GM12878 (cell line): ENCODE measurements around the gene TUBGCP2. TPM values are rescaled to one million over a fixed set of nuclear protein-coding genes. Genes with fewer than 3 reads are reported as not detected.

Experiments used
- ATAC-seq: fragments of 200-7000 bp; cut with Tn5 transposase; 3 replicates; pipeline ENCODE4 v1.9.1; 2020; ENCODE audit warnings: mild to moderate bottlenecking, moderate library complexity
- BruUV-seq: library from RNA; stranded (reverse); fragments of 400-500 nt; replicated peaks from 2 replicates; lab custom pipeline; 2021; lab: Mats Ljungman, UMichigan
- CTCF ChIA-PET: fragments of 300-600 bp; sonication (Branson Sonifier 250); formaldehyde crosslinking; extraction: SDS; loops from one replicate; lab custom pipeline; 2021; ENCODE audit warnings: inconsistent platforms; lab: Yijun Ruan, JAX
- POLR2A ChIA-PET: fragments of 350-600 bp; formaldehyde crosslinking; extraction: SDS; loops from one replicate; lab custom pipeline; 2021; ENCODE audit warnings: inconsistent platforms; lab: Charles Lee
- RAD21 ChIA-PET: fragments of 300-600 bp; sonication (Branson Sonifier 250); formaldehyde crosslinking; loops from one replicate; lab custom pipeline; 2023; ENCODE audit warnings: antibody characterized with exemption; ENCODE audit not compliant: unreplicated experiment; lab: Charles Lee
- SMC1A ChIA-PET: fragments of 300-600 bp; sonication (Branson Sonifier 250); formaldehyde crosslinking; loops from one replicate; lab custom pipeline; 2023; ENCODE audit not compliant: unreplicated experiment, uncharacterized antibody; lab: Charles Lee
- DNase-seq: peaks from one replicate; pipeline ENCODE4 v3.0.0-alpha.2; 2011; ENCODE audit warnings: low read depth, low spot score
- FAIRE-seq: peaks from 3 replicates; lab custom pipeline; 2011; peaks lifted over from hg19 to GRCh38; lab: Jason Lieb, UNC
- H2AFZ ChIP-seq: 2 replicates; pipeline ENCODE4 v1.6.0; 2011; ENCODE audit warnings: low read depth, low read length, control low read depth; ENCODE audit not compliant: control insufficient read depth
- H3K27ac ChIP-seq: 2 replicates; pipeline ENCODE4 v1.5.1; 2011; ENCODE audit warnings: control low read depth; ENCODE audit not compliant: control insufficient read depth, insufficient read depth
- H3K27me3 ChIP-seq, 2 experiments: replicated peaks in 1 of 2; 2 replicates each; pipeline versions ENCODE4 v1.6.0 to v1.6.1; 2011; ENCODE audit warnings: low read length in 1 of 2; ENCODE audit not compliant: control insufficient read depth in 2 of 2, insufficient read depth in 2 of 2
- H3K36me3 ChIP-seq, 2 experiments: 2 replicates each; pipeline ENCODE4 v1.5.1; 2011; ENCODE audit warnings: low read length in 1 of 2; ENCODE audit not compliant: control insufficient read depth in 2 of 2, insufficient read depth in 2 of 2
- H3K4me1 ChIP-seq: 2 replicates; pipeline ENCODE4 v1.6.1; 2011; ENCODE audit warnings: mild to moderate bottlenecking, low read length, moderate library complexity, mixed read lengths; ENCODE audit not compliant: control insufficient read depth, insufficient read depth
- H3K4me2 ChIP-seq: 2 replicates; pipeline ENCODE4 v1.6.0; 2011; ENCODE audit warnings: control low read depth; ENCODE audit not compliant: control insufficient read depth, insufficient read depth
- H3K4me3 ChIP-seq: fragments of 200-600 bp; sonication (generic); 2 replicates; pipeline ENCODE4 v1.5.1; 2016
- H3K79me2 ChIP-seq: 2 replicates; pipeline ENCODE4 v1.6.0; 2011; ENCODE audit warnings: low read length; ENCODE audit not compliant: control insufficient read depth, insufficient read depth
- H3K9ac ChIP-seq: 2 replicates; pipeline ENCODE4 v1.8.0; 2011; ENCODE audit warnings: low read length, control low read depth, mixed read lengths; ENCODE audit not compliant: control insufficient read depth, insufficient read depth
- H3K9me3 ChIP-seq: replicated peaks from 3 replicates; pipeline ENCODE4 v1.5.1; 2011; ENCODE audit warnings: mild to moderate bottlenecking, low read length; ENCODE audit not compliant: control insufficient read depth, insufficient read depth
- H4K20me1 ChIP-seq: 2 replicates; pipeline ENCODE4 v1.6.0; 2011; ENCODE audit not compliant: control insufficient read depth, insufficient read depth
- ATF3 ChIP-seq: IDR thresholded peaks from 2 replicates; pipeline ENCODE4 v1.6.1; 2011; ENCODE audit warnings: low read depth, mild to moderate bottlenecking, low read length, moderate library complexity, borderline replicate concordance; ENCODE audit errors: extremely low read depth
- CEBPZ ChIP-seq: fragments of 150-350 bp; IDR thresholded peaks from 2 replicates; pipeline ENCODE4 v1.6.1; 2016; ENCODE audit warnings: low read depth, low read length
- FOS ChIP-seq: IDR thresholded peaks from 3 replicates; pipeline ENCODE4 v1.6.1; 2011; ENCODE audit warnings: borderline replicate concordance; ENCODE audit not compliant: insufficient read length; ENCODE audit errors: extremely low read depth
- IRF5 ChIP-seq: fragments of 450-650 bp; IDR thresholded peaks from 2 replicates; pipeline ENCODE4 v1.6.1; 2017; ENCODE audit warnings: borderline replicate concordance
- JUNB ChIP-seq: IDR thresholded peaks from 2 replicates; pipeline ENCODE4 v1.6.1; 2016; ENCODE audit warnings: antibody characterized with exemption, mild to moderate bottlenecking
- JUND ChIP-seq: IDR thresholded peaks from 2 replicates; pipeline ENCODE4 v1.6.1; 2012; ENCODE audit warnings: low read depth, mild to moderate bottlenecking, low read length, improper control_type of control experiment, moderate library complexity
- KDM1A ChIP-seq: fragments of 200-600 bp; sonication (generic); IDR thresholded peaks from 2 replicates; pipeline ENCODE4 v1.6.1; 2016; ENCODE audit warnings: borderline replicate concordance
- SIN3A ChIP-seq: IDR thresholded peaks from 2 replicates; pipeline ENCODE4 v1.6.1; 2012; ENCODE audit warnings: low read depth, low read length, improper control_type of control experiment
- SRF ChIP-seq, 2 experiments: IDR thresholded peaks; 2 replicates each; pipeline ENCODE4 v1.6.1; 2011; ENCODE audit warnings: low read depth in 2 of 2, low read length in 2 of 2, mild to moderate bottlenecking in 1 of 2, moderate library complexity in 1 of 2
- ZBED1 ChIP-seq: IDR thresholded peaks from 2 replicates; pipeline ENCODE4 v1.6.1; 2016; ENCODE audit warnings: borderline replicate concordance
- WGBS: methylation state at CpG from one replicate; pipeline ENCODE4 v1.1.6; 2016; ENCODE audit warnings: low lambda C conversion rate; ENCODE audit not compliant: insufficient replicate concordance, insufficient coverage; ENCODE audit errors: missing lambda C conversion rate; 5-methylcytosine and 5-hydroxymethylcytosine counted together
- in situ Hi-C: fragments of 300-500 bp; cut with MboI; formaldehyde crosslinking; loops from 9 replicates; pipeline ENCODE4 v1.14.3; 2018; ENCODE audit warnings: mixed read lengths
- intact Hi-C: fragments of 100-400 bp; cut with micrococcal nuclease; formaldehyde crosslinking; loops from one replicate; pipeline ENCODE4 v1.14.2; 2022; ENCODE audit not compliant: unreplicated experiment
- polyA plus RNA-seq, 11 experiments: library from polyadenylated mRNA; depleted of rRNA in 4 of 11; unstranded in 6 of 11; stranded (reverse) in 5 of 11; fragments of >200 nt; fragmentation: Nextera tagmentation in 4 of 11; fragmentation: Illumina TruSeq in 1 of 11; extraction: Ambion mirVana in 4 of 11; extraction: Trizol in 1 of 11; gene quantifications; 1 replicate in 1 of 11; 2 replicates in 10 of 11; pipeline versions ENCODE4 v1.2.1 to v1.2.3, GENCODE V29; 2011 to 2016; ENCODE audit warnings: inconsistent platforms in 2 of 11, missing spikeins in 2 of 11, low read depth in 1 of 11
- total RNA-seq, 4 experiments: library from RNA; depleted of rRNA in 3 of 4; stranded (reverse); fragments of >200 nt in 3 of 4; fragmentation: Illumina TruSeq in 1 of 4; extraction: Trizol in 1 of 4; gene quantifications; 2 replicates each; pipeline versions ENCODE4 v1.2.1 to v1.2.3, GENCODE V29; 2013 to 2021

The TUBGCP2 gene
- total and polyA plus RNA-seq, 10 of the 15 experiments (the other 5 are each of a cell fraction or from before 2014, with no cell fraction given), result 4.8 to 47.1 (median 34.7) TPM

- H3K36me3 ChIP-seq, result peaks cover 25 to 33% of the 10 kb centered on the region in 2 experiments
- no TSS peak for BruUV-seq
- H3K27me3 ChIP-seq, result no peaks in the 10 kb centered on the region
- no peak overlapping the region for H3K4me3 ChIP-seq
- no peak for FAIRE-seq
- no peaks in the 10 kb centered on the region for H4K20me1 ChIP-seq
- POLR2A ChIA-PET, result no interaction called here
- RAD21 ChIA-PET, result no interaction called here
- no peak overlapping the region for H3K9ac ChIP-seq
- H3K4me2 ChIP-seq, result no peak overlapping the region
- intact Hi-C loops, result no loop called here
- CTCF ChIA-PET, result interaction anchor here (1.3 to 1.6 kb wide), 2 partner anchors 9 to 21 kb away, joined by 3 to 5 read pairs; no protein-coding TSS in a partner anchor
- SMC1A ChIA-PET, result no interaction called here
- no peak overlapping the region for H2AFZ ChIP-seq
- TF ChIP-seq SRF (IDR thresholded peaks at IDR 0.05; ENCODE audit: low read depth in 2 of 2, low read length in 2 of 2) (no peak), CEBPZ (no peak), ATF3 (no peak), KDM1A (no peak), FOS (no peak), ZBED1 (no peak), IRF5 (no peak), JUNB (no peak), SIN3A (no peak), JUND (no peak)
- TF ChIP-seq, all 136 proteins: peak for 0
- ATAC-seq (no peak), DNase-seq (no peak)
- H3K79me2 ChIP-seq, result peaks cover 6% of the 10 kb centered on the region
- 99% methylated on average over 10 of the region's 10 CpGs for whole genome bisulfite sequencing
- no peak overlapping the region for H3K27ac ChIP-seq
- H3K4me1 ChIP-seq, result no peaks in the 10 kb centered on the region
- in situ Hi-C loops, result no loop called here
- no peaks in the 10 kb centered on the region for H3K9me3 ChIP-seq
Observed at GRCh38 chr10:133299224-133299623, 9.4 kb downstream of the TUBGCP2 start.
